Prostate gland (tissue), 2 donors: ENCODE measurements around the gene XDH. TPM values are rescaled to one million over a fixed set of nuclear protein-coding genes. Genes with fewer than 3 reads are reported as not detected.

Experiments used
- DNase-seq: peaks from one replicate; pipeline ENCODE4 v3.0.0-alpha.2; 2019; ENCODE audit warnings: low spot score
- H3K27ac ChIP-seq, 2 donors: fragments of 200-600 bp; sonication (generic); 2 replicates each; pipeline ENCODE4 v1.5.1; 2017 to 2019
- H3K27me3 ChIP-seq: fragments of 200-600 bp; sonication (generic); replicated peaks from 2 replicates; pipeline ENCODE4 v1.5.1; 2019; ENCODE audit not compliant: insufficient read depth
- H3K36me3 ChIP-seq, 2 donors: fragments of 200-600 bp; sonication (generic); 1 replicate in 1 of 2; 2 replicates in 1 of 2; pipeline versions ENCODE4 v1.5.1 to v1.8.1; 2017 to 2019
- H3K4me1 ChIP-seq: fragments of 200-600 bp; sonication (generic); replicated peaks from 2 replicates; pipeline ENCODE4 v1.5.1; 2019
- H3K4me3 ChIP-seq, 2 donors: fragments of 200-600 bp; sonication (generic); 2 replicates each; pipeline ENCODE4 v1.5.1; 2017 to 2019
- H3K9me3 ChIP-seq: fragments of 200-600 bp; sonication (generic); 2 replicates; pipeline ENCODE4 v1.5.1; 2017
- POLR2A ChIP-seq: fragments of 450-650 bp; IDR thresholded peaks from one replicate; pipeline ENCODE4 v1.6.1; 2016; ENCODE audit warnings: antibody characterized with exemption, mild to moderate bottlenecking
- POLR2AphosphoS5 ChIP-seq: sonication (generic); formaldehyde crosslinking; IDR thresholded peaks from one replicate; pipeline ENCODE4 v1.6.1; 2017; ENCODE audit warnings: antibody characterized with exemption
- WGBS: methylation state at CpG from one replicate; pipeline ENCODE4 v1.1.5; 2018; 5-methylcytosine and 5-hydroxymethylcytosine counted together
- intact Hi-C: fragments of 100-400 bp; cut with DNase I; formaldehyde crosslinking; loops from one replicate; pipeline ENCODE4 v1.14.2; 2022
- total RNA-seq, 2 donors: library from RNA; depleted of rRNA; stranded (reverse); fragments of >200 nt; gene quantifications; one replicate each; pipeline ENCODE4 v1.1.0, GENCODE V29; 2016
- TF ChIP-seq, protein P1 (sequence below), 4 experiments: fragments of 200-600 bp in 2 of 4; fragments of 450-650 bp in 2 of 4; sonication (generic) in 2 of 4; IDR thresholded peaks; 1 replicate in 3 of 4; 2 replicates in 1 of 4; pipeline ENCODE4 v1.5.1; 2016 to 2019; ENCODE audit warnings: antibody characterized with exemption in 4 of 4, mild to moderate bottlenecking in 2 of 4, moderate library complexity in 2 of 4

XDH gene
- total RNA-seq, 2 donors from 2014 or later: 1.2 to 2.5 TPM

DNA sequence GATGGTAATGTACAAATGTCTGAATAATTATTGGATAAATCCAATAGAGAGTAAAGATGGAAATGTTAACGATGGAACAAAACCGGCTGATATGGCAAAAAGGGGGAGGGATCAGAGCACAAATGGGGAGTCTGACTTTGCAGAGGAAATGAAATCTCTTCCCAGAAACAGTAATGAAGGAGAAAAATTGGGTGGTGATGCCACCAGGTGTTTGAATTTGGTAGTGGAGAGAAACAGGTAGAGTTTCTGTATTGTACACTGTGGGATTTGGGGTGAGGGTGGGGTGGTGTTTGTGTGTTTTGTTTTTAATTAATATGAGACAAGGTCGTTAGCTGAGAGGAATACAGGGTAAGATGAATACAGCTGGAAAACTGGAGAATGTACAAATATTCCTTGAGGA is 20.4 kb upstream of the XDH start:
- DNase-seq: no peak
- intact Hi-C loops: no loop called here
- Histone ChIP-seq H3K4me3 (no peak overlapping the region), H3K27me3 (no peaks in the 10 kb centered on the region), H3K9me3 (no peaks in the 10 kb centered on the region), H3K36me3 (no peaks in the 10 kb centered on the region), H3K4me1 (no peaks in the 10 kb centered on the region), H3K27ac (no peak overlapping the region)
- TF ChIP-seq POLR2AphosphoS5 (no peak), POLR2A (no peak)
- TF ChIP-seq, protein P1, sequence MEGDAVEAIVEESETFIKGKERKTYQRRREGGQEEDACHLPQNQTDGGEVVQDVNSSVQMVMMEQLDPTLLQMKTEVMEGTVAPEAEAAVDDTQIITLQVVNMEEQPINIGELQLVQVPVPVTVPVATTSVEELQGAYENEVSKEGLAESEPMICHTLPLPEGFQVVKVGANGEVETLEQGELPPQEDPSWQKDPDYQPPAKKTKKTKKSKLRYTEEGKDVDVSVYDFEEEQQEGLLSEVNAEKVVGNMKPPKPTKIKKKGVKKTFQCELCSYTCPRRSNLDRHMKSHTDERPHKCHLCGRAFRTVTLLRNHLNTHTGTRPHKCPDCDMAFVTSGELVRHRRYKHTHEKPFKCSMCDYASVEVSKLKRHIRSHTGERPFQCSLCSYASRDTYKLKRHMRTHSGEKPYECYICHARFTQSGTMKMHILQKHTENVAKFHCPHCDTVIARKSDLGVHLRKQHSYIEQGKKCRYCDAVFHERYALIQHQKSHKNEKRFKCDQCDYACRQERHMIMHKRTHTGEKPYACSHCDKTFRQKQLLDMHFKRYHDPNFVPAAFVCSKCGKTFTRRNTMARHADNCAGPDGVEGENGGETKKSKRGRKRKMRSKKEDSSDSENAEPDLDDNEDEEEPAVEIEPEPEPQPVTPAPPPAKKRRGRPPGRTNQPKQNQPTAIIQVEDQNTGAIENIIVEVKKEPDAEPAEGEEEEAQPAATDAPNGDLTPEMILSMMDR (IDR thresholded peaks at IDR 0.05): peak in 2 of 4 experiments; percentile 13 to 21
- 69% methylated on average over 3 of the region's 3 CpGs for WGBS

DNA sequence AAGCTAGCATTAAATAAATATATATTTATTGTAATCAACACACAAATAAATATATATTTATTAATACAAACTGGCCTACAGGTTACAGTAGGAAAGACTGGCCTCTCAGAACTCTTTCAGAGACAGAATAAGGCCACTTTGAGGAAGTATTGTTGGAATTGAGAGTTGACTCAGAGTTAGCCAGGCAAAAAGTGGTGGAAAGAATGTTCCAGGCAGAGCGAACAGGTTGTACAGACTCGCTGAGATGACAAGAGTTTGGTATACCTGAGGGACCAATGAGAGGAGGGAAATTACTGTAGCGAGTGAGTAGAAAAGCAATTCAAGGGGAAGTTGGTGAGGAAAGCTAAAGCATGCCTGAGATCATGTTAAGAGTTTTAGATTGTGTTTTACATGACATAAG is 19.0 kb upstream of the XDH start:
- 97% methylated on average over 3 of the region's 3 CpGs for WGBS
- intact Hi-C loops: no loop called here

DNA sequence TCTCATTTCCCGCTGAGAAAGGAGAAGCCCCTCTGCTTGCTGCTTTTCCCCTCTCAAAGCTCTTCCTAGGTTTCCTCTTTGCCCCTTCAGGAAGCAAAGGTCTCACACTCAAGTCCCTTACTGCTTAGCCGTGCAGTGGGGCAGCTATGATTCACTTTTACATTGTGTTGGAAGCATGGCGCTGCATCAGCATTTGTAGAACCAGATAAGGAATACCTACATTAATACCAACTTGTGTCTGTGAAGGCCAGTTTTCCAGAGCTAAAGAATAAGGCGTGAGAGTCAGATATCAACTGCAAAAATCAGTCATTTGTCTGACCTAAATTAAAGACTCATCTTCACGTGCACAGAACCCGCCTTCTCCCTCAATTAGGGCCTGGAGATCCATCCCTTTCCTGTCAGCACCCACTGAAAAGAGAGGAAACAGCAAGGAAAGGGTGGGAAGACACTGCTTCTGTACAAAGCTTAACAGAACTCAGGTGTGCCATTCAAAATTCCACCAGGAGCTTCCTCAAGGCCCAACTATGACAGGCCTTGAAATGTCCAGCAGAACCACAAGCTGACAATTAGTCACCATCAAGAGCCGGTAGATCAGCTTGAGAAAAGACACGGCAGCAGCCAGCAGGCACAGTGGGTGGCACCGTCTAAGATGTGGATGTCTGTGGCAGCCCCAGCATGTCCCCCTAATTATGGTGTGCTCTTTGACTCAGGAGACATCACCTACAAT is 16.1 kb upstream of the XDH start:
- Histone ChIP-seq H3K27ac (no peak overlapping the region), H3K36me3 (no peaks in the 10 kb centered on the region), H3K9me3 (no peaks in the 10 kb centered on the region), H3K4me1 (no peaks in the 10 kb centered on the region), H3K4me3 (no peak overlapping the region), H3K27me3 (no peaks in the 10 kb centered on the region)
- 92% methylated on average over 9 of the region's 9 CpGs for WGBS
- intact Hi-C loops: no loop called here
- no peak for DNase-seq
- TF ChIP-seq, protein P1 (IDR thresholded peaks at IDR 0.05): no peak
- TF ChIP-seq POLR2AphosphoS5 (no peak), POLR2A (no peak)

More for the DNA sequence above, 19.0 kb upstream of the XDH start:
- H3K4me3 ChIP-seq: no peak overlapping the region
- H3K4me1 ChIP-seq: no peaks in the 10 kb centered on the region
- no peaks in the 10 kb centered on the region for H3K9me3 ChIP-seq
- no peaks in the 10 kb centered on the region for H3K27me3 ChIP-seq
- no peaks in the 10 kb centered on the region for H3K36me3 ChIP-seq
- no peak overlapping the region for H3K27ac ChIP-seq
- DNase-seq: no peak
- no peak for TF ChIP-seq POLR2A
- TF ChIP-seq, protein P1 (IDR thresholded peaks at IDR 0.05): no peak

DNA sequence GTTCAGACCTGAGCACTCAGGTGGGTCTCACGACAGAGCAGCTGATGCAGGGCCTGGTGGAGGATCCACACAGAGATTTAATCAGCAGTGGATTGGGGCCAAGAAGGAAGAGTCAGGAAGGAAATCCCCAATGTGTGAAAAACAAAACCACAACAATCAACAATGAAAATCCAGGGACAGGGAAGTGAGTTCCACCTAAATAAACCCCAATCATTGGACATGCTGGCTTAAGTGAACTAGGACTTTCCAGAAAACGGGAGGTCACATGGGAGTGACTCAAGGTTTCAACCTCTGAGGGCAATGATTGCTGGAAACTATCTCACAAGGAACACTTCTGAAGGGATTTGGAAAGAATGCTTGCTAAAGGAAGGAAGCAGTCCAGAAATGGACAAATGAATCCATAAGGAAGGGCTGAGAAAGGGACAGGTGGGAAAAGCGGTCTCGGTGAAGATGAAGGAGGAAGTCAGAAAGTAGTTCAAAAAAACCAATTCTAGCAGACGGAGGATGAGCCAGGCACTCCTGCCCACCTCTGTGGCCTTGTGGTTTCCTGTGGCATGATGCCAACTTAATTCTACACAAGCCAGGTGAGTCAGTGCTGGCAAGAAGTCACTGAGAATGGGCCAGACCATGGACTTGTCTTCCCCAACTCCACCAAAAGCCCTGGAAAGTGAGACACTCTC is 15.4 kb upstream of the XDH start:
- Histone ChIP-seq H3K4me1 (no peaks in the 10 kb centered on the region), H3K27ac (no peak overlapping the region), H3K4me3 (no peak overlapping the region), H3K27me3 (no peaks in the 10 kb centered on the region), H3K9me3 (no peaks in the 10 kb centered on the region), H3K36me3 (no peaks in the 10 kb centered on the region)
- no peak for DNase-seq
- TF ChIP-seq POLR2AphosphoS5: no peak
- TF ChIP-seq, protein P1 (IDR thresholded peaks at IDR 0.05): no peak
- 70% methylated on average over 5 of the region's 5 CpGs for WGBS
- intact Hi-C loops: loop anchor here (10.0 kb wide), 1 partner anchor 155 kb away; the partner anchor contains the start of gene SRD5A2

DNA sequence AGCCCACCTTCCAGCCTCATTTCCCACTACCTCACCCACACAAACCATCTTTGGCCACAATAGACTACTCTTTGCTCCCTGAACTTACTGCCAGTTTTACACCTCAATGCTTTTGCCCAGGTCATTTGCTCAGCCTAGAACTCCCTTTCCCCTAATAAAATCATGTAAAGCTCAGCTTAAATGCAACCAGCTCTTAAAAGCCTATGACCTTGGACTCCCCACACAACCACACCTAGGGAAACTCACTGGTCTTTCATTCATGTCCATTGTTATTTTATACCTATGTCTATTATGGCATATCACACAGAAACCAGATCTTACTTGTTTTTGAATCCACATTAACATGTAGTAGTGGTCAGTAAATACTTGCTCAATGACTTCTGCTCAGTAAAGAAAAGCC is 14.5 kb upstream of the XDH start:
- H3K9me3 ChIP-seq: no peaks in the 10 kb centered on the region
- H3K27me3 ChIP-seq: no peaks in the 10 kb centered on the region
- TF ChIP-seq POLR2A: no peak
- no peak for TF ChIP-seq POLR2AphosphoS5
- TF ChIP-seq, protein P1 (IDR thresholded peaks at IDR 0.05): no peak
- H3K36me3 ChIP-seq: no peaks in the 10 kb centered on the region
- intact Hi-C loops: loop anchor here (10.0 kb wide), 1 partner anchor 156 kb away; the partner anchor contains the start of gene SRD5A2
- H3K4me3 ChIP-seq: no peak overlapping the region
- no peaks in the 10 kb centered on the region for H3K4me1 ChIP-seq
- no peak for DNase-seq
- H3K27ac ChIP-seq: no peak overlapping the region
